ENCODE measurements around the gene OR4C45.
"Not testable (repeated sequence)": the region's sequence is repeated elsewhere in the genome, so short reads cannot be mapped to it uniquely, and the experiment has no call there.

The OR4C45 gene

DNA sequence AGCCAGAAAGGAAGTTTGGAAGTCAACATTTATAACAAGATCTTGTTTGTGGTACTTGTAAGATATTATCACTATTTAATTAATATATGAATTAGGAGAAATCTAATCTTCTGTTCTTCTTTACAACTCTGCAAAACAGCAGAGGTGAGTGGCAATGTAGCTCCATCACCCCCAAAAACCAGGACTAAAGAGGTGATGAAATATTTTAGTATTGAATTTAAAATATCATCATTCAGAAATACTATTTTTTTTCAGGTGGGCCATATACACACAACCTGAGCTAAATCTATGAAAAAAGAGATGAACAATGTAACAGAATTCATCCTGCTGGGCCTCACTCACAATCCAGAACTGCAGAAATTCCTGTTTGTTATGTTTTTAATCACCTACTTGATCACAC lies at the start of gene OR4C45:
OR4C45 (plus strand) TSS at position 301 of the 400 bp plus-strand sequence.
- no peak for DNase-seq

DNA sequence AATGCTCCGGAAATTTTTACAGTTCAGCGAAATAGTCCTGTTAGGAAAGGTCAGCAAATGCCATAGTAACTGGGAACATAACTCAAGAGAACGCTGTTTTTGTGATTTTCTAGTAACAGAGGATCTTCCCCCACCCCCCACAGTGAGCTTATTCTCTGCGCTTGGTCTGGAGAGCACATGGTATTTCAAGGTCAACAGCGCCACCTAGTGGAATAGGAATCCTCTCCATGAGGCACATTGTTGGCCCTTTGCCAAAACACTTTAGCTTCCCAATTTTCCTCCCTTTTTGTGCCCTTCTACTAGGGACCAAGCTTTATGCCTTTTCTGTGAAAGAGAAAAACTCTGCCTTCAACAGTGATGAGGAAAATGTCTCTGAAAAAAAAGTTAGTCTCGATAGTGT lies 37.1 kb upstream of the OR4C45 start:
- DNase-seq = no peak

DNA sequence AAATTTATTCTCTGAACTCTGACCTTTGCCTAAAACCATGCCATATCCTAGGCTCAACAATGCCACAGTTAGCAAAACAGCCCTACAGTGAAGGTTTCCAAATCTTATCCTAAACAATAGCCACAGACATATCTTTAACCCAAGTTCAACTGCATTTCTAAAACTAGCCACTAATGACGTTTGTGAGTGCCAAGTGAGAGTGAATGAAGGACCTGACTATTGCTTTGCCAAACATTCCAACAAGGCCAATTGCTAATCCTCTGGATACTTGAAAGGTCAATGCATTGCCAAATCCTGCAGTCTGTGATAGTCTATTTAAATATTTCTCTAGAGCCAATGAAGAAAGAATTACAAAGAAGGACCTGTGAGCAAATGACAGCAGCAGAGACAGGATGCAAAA lies 2.5 kb upstream of the OR4C45 start:
- DNase-seq = no peak

DNA sequence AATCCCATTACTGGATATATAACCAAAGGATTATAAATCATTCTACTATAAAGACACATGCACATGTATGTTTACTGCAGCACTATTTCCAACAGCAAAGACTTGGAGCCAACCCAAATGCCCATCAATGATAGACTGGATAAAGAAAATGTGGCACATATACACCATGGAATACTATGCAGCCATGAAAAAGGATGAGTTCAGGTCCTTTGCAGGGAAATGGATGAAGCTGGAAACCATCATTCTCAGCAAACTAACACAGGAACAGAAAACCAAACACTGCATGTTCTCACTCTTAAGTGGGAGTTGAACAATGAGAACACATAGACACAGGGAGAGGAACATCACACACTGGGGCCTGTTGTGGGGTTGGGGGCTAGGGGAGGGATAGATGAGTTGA lies 3.6 kb downstream of the OR4C45 start:
- not testable (repeated sequence) for DNase-seq

GRCh38 chr11:50037251-50037650 lies 4.6 kb downstream of the OR4C45 start:
- no peak for DNase-seq

- no peak for DNase-seq
Measured at GRCh38 chr11:50044647-50045046, 12.0 kb downstream of the OR4C45 start.

GRCh38 chr11:50063056-50063455 lies 30.4 kb downstream of the OR4C45 start:
- DNase-seq = not testable (repeated sequence)

DNA sequence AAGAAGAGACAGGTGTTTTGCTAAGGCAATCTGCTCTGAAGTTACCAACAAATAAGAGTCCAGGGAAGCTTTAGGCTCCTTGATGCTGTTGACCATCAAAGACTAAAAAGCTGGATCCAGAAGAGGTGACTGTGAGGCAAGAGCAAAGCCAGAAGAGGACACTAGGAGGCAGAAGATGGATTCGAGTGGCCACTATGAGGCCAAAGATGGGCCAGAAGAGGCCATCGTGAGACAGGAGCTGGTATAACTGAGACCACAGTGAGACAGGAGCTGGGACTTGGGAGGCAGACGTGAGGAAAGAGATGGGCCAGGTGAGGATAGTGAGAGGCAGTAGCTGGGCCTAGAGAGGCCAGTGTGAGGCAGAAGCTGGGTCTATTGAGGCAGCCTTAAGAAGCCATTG lies 37.7 kb downstream of the OR4C45 start:
- DNase-seq = no peak

- DNase-seq = no peak
Measured at GRCh38 chr11:50071584-50072225, 39.0 kb downstream of the OR4C45 start.

DNA sequence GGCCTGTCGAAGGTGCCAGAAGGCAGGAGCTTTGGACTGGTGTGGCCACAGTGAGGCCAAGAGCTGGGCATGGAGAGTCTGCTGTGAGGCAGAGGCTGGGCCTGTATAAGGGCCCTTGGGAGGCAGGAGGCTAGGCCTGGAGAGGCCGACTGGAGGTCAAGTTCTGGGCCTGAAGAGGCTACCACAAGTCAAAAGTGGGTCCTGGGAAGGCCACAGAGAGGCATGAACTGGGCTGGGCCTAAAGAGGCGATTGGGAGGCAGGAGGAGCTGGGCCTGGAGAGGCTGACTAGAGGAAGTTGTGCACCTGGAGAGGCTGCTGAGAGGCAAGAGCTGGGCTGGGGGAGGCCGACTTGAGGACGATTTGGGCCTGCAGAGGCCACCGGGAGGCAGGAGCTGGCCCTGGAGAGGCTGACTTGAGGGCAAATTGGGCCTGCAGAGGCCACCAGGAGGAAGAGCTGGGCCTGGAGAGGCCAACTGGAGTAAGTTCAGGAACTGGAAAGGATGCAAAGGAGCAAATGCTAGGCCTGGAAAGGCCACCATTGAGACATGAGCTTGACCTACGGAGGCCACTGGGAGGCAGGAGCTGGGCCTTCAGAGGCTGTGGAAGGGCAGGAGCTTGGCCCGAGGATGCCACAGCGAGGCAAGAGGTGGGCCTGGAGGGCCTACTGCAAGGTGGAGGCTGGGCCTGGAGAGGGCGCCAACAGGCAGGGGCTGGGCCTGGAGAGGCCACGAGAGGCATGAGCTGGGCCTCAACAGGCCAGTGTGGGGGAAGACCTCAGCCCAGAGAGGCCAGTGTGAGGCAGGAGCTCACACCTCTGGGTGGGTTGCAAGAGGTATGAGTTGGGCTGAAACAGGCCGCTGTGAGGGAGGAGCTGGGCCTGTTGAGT lies 39.8 kb downstream of the OR4C45 start:
- no peak for DNase-seq

GRCh38 chr11:50073113-50074105 lies 40.7 kb downstream of the OR4C45 start:
- no peak for DNase-seq

DNA sequence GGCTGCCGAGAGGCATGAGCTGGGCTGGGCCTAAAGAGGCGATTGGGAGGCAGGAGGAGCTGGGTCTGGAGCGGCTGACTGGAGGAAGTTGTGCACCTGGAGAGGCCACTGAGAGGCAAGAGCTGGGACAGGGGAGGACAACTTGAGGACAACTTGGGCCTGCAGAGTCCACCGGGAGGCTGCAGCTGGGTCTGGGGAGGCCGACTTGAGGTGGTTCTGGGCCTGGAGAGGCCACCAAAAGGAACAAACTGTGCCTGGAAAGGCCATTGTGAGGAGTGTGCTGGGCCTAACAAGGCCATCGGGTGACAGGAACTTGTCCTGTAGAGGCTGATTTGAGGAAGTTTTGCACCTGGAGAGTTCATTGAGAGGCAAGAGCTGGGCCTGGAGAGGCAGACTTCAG lies 41.5 kb downstream of the OR4C45 start:
- DNase-seq = no peak

- no peak for DNase-seq
Measured at GRCh38 chr11:50075856-50076255, 43.2 kb downstream of the OR4C45 start.

- no peak for DNase-seq
Measured at GRCh38 chr11:50077526-50077925, 44.9 kb downstream of the OR4C45 start.

- DNase-seq = no peak
Measured at GRCh38 chr11:50078001-50078400, 45.3 kb downstream of the OR4C45 start.

DNA sequence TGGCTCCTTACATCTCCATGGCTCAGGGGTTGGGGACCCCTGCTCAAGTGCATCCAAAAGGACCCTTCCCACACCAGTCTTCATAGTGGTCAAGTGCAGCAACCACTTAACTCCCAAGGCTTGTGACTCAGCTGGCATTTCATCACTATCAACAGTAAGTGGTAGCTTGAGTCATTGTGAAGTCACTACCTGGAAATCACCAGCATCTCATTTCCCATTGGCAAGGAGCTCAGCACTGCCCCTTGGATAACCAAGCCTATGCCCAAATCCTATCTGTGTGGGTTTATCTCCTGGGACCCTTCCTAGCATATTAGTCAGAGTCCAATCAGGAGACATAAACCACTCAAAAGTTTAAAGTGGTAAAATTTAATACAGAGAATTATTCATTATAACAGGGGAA lies 46.3 kb downstream of the OR4C45 start:
- not testable (repeated sequence) for DNase-seq

DNA sequence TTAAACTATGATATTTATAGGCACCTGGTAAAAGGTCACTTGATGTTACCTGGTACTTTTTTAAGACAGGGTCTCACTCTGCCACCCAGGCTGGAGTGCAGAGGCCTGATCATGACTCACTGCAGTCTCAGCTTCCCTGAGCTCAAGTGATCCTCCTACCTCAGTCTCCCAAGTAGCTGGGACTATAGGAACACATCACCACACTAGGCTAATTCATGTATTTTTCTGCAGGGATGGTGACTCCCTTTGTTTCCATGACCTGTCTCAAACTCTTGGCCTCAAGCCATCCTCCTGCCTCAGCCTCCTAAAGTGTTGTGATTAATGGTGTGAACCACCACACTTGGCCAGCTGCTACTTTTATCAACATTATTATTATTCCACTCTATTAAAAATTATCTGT lies 47.6 kb downstream of the OR4C45 start:
- DNase-seq = no peak
